Ectodermal cell (in vitro differentiated cells): ENCODE measurements around the gene RNF103. TPM values are rescaled to one million over a fixed set of nuclear protein-coding genes. Genes with fewer than 3 reads are reported as not detected.
"Not testable (repeated sequence)": the region's sequence is repeated elsewhere in the genome, so short reads cannot be mapped to it uniquely, and the experiment has no call there.

Source experiments
- H3K27ac ChIP-seq: 2 replicates; pipeline ENCODE4 v1.7.0; 2013; ENCODE audit warnings: mild to moderate bottlenecking, low read depth, low read length; ENCODE audit not compliant: insufficient read depth, poor library complexity, severe bottlenecking
- H3K27me3 ChIP-seq: 2 replicates; pipeline ENCODE4 v1.7.0; 2013; ENCODE audit warnings: mild to moderate bottlenecking, low read length; ENCODE audit not compliant: insufficient read depth, control insufficient read depth, poor library complexity, severe bottlenecking
- H3K36me3 ChIP-seq: one replicate; pipeline ENCODE4 v1.7.0; 2013; ENCODE audit warnings: low read length; ENCODE audit not compliant: control insufficient read depth, insufficient read depth
- H3K4me1 ChIP-seq: one replicate; pipeline ENCODE4 v1.7.0; 2013; ENCODE audit warnings: low read length; ENCODE audit not compliant: control insufficient read depth, insufficient read depth
- H3K4me3 ChIP-seq: 2 replicates; pipeline ENCODE4 v1.7.0; 2013; ENCODE audit warnings: low read depth, low read length, control low read depth; ENCODE audit not compliant: insufficient read depth
- H3K9me3 ChIP-seq: 2 replicates; pipeline ENCODE4 v1.7.0; 2013; ENCODE audit warnings: mild to moderate bottlenecking, low read length, moderate library complexity; ENCODE audit not compliant: control insufficient read depth
- WGBS, 2 experiments: methylation state at CpG; one replicate each; pipeline ENCODE4 v1.1.7; 2013; ENCODE audit warnings: missing lambda C conversion rate in 2 of 2; 5-methylcytosine and 5-hydroxymethylcytosine counted together
- polyA plus RNA-seq, 4 experiments: library from polyadenylated mRNA; stranded (reverse); fragments of 50-300 nt; gene quantifications; one replicate each; pipeline ENCODE4 v1.2.3, GENCODE V29; 2013

The RNF103 gene
- polyA plus RNA-seq (2013, experiment 1 of 4) = 17.9 TPM
- 17.7 TPM for polyA plus RNA-seq (2013, experiment 2 of 4)
- polyA plus RNA-seq (2013, experiment 3 of 4) = 13.7 TPM
- 13.9 TPM for polyA plus RNA-seq (2013, experiment 4 of 4)

GRCh38 chr2:86623494-86624266, at the start of gene RNF103:
TSS of gene RNF103 (minus strand) at chr2:86623865. CDS start at chr2:86622886, 979 bp downstream.
- H3K36me3 ChIP-seq = no peaks in the 10 kb centered on the region
- H3K4me1 ChIP-seq = no peaks in the 10 kb centered on the region
- peak within 1 kb of the TSS; percentile 71 for H3K4me3 ChIP-seq
- H3K27me3 ChIP-seq = no peaks in the 10 kb centered on the region
- H3K9me3 ChIP-seq = no peaks in the 10 kb centered on the region
- peak within 1 kb of the TSS; percentile 94 for H3K27ac ChIP-seq
- 2% methylated on average over 77 of the region's 77 CpGs for WGBS, 2 experiments

GRCh38 chr2:86673011-86673410, 49.3 kb upstream of the RNF103 start:
- Histone ChIP-seq H3K27me3 (no peaks in the 10 kb centered on the region), H3K4me3 (no peak overlapping the region), H3K36me3 (no peaks in the 10 kb centered on the region), H3K4me1 (no peaks in the 10 kb centered on the region), H3K27ac (no peak overlapping the region), H3K9me3 (no peaks in the 10 kb centered on the region)
- WGBS, 2 experiments = 92 to 95% methylated on average over 1 of the region's 1 CpG

- H3K36me3 ChIP-seq = no peaks in the 10 kb centered on the region
- no peak overlapping the region for H3K27ac ChIP-seq
- no peak overlapping the region for H3K4me3 ChIP-seq
- no peaks in the 10 kb centered on the region for H3K9me3 ChIP-seq
- no peaks in the 10 kb centered on the region for H3K27me3 ChIP-seq
- no peaks in the 10 kb centered on the region for H3K4me1 ChIP-seq
- WGBS, 2 experiments = 91 to 95% methylated on average over 3 of the region's 3 CpGs
Measured at GRCh38 chr2:86672027-86672545, 48.4 kb upstream of the RNF103 start.

- Histone ChIP-seq H3K27me3 (no peaks in the 10 kb centered on the region), H3K9me3 (no peaks in the 10 kb centered on the region), H3K4me1 (no peaks in the 10 kb centered on the region), H3K27ac (no peak overlapping the region), H3K4me3 (no peak overlapping the region), H3K36me3 (no peaks in the 10 kb centered on the region)
- WGBS, 2 experiments = 89 to 96% methylated on average over 4 to 5 of the region's 5 CpGs
Measured at GRCh38 chr2:86671337-86671981, 47.8 kb upstream of the RNF103 start.

- not testable (repeated sequence) for H3K27ac ChIP-seq, H3K27me3 ChIP-seq, H3K9me3 ChIP-seq, H3K4me1 ChIP-seq, H3K4me3 ChIP-seq, H3K36me3 ChIP-seq
- 89 to 96% methylated on average over 3 to 4 of the region's 5 CpGs for WGBS, 2 experiments
Measured at GRCh38 chr2:86669323-86669722, 45.7 kb upstream of the RNF103 start.

- no peaks in the 10 kb centered on the region for H3K27me3 ChIP-seq
- H3K9me3 ChIP-seq = peaks cover 6% of the 10 kb centered on the region
- no peak overlapping the region for H3K27ac ChIP-seq
- H3K4me3 ChIP-seq = no peak overlapping the region
- no peaks in the 10 kb centered on the region for H3K4me1 ChIP-seq
- 96 to 100% methylated on average over 2 of the region's 3 CpGs for WGBS, 2 experiments
- no peaks in the 10 kb centered on the region for H3K36me3 ChIP-seq
Measured at GRCh38 chr2:86661333-86661732, 37.7 kb upstream of the RNF103 start.

GRCh38 chr2:86650188-86650587, 26.5 kb upstream of the RNF103 start:
- Histone ChIP-seq H3K36me3 (no peaks in the 10 kb centered on the region), H3K4me3 (no peak overlapping the region), H3K9me3 (no peaks in the 10 kb centered on the region), H3K27ac (no peak overlapping the region), H3K27me3 (no peaks in the 10 kb centered on the region), H3K4me1 (no peaks in the 10 kb centered on the region)

- 89 to 91% methylated on average over 1 of the region's 1 CpG for WGBS, 2 experiments
Measured at GRCh38 chr2:86649119-86649947, 25.7 kb upstream of the RNF103 start.

GRCh38 chr2:86648681-86649080, 25.0 kb upstream of the RNF103 start:
- WGBS, 2 experiments = 77 to 91% methylated on average over 2 of the region's 2 CpGs
- no peaks in the 10 kb centered on the region for H3K4me1 ChIP-seq

More at GRCh38 chr2:86649119-86649947, 25.7 kb upstream of the RNF103 start:
- no peaks in the 10 kb centered on the region for H3K36me3 ChIP-seq
- H3K27ac ChIP-seq = no peak overlapping the region
- no peaks in the 10 kb centered on the region for H3K9me3 ChIP-seq
- no peaks in the 10 kb centered on the region for H3K4me1 ChIP-seq
- H3K27me3 ChIP-seq = no peaks in the 10 kb centered on the region
- no peak overlapping the region for H3K4me3 ChIP-seq

GRCh38 chr2:86646865-86647264, 23.2 kb upstream of the RNF103 start:
- no peaks in the 10 kb centered on the region for H3K9me3 ChIP-seq
- no peak overlapping the region for H3K27ac ChIP-seq
- 94 to 100% methylated on average over 1 of the region's 1 CpG for WGBS, 2 experiments
- no peaks in the 10 kb centered on the region for H3K27me3 ChIP-seq
- no peaks in the 10 kb centered on the region for H3K36me3 ChIP-seq
- no peak overlapping the region for H3K4me3 ChIP-seq
- H3K4me1 ChIP-seq = no peaks in the 10 kb centered on the region

More at GRCh38 chr2:86648681-86649080, 25.0 kb upstream of the RNF103 start:
- Histone ChIP-seq H3K4me3 (no peak overlapping the region), H3K27ac (no peak overlapping the region), H3K27me3 (no peaks in the 10 kb centered on the region), H3K9me3 (no peaks in the 10 kb centered on the region), H3K36me3 (no peaks in the 10 kb centered on the region)
